ENCODE data around the gene C4orf54. TPM values are rescaled to one million over a fixed set of nuclear protein-coding genes. Genes with fewer than 3 reads are reported as not detected.

Gene C4orf54
- total RNA-seq, 4 donors from 2014 or later, result 30.6 to 68.3 (median 43.6) TPM

GRCh38 chr4:99612704-99613103 is 44.9 kb downstream of the C4orf54 start:
- no peaks in the 10 kb centered on the region for H3K36me3 ChIP-seq
- intact Hi-C loops (cut with DNase I; ENCODE audit: low total_unique reads), result loop anchor here (5.0 kb wide), 1 partner anchor 50 kb away; the partner anchor contains the start of gene TRMT10A
- ATAC-seq (no peak), DNase-seq (no peak)
- in situ Hi-C loops (cut with MboI; ENCODE audit: low sequenced_read_pairs in 4 of 4), result no loop called here
- no peaks in the 10 kb centered on the region for H3K9me3 ChIP-seq
- H3K4me1 ChIP-seq, result peaks cover 33 to 43% of the 10 kb centered on the region in 2 donors
- no peak for TF ChIP-seq CTCF (IDR thresholded peaks at IDR 0.05 in 4 of 5, conservative IDR thresholded peaks at IDR 0.05 in 1 of 5)
- TF ChIP-seq POLR2A (IDR thresholded peaks at IDR 0.05), result no peak
- peak overlapping the region in 1 of 4 donors; percentile 19 for H3K27ac ChIP-seq
- H3K27me3 ChIP-seq, result no peaks in the 10 kb centered on the region
- H3K4me3 ChIP-seq, result no peak overlapping the region

DNA sequence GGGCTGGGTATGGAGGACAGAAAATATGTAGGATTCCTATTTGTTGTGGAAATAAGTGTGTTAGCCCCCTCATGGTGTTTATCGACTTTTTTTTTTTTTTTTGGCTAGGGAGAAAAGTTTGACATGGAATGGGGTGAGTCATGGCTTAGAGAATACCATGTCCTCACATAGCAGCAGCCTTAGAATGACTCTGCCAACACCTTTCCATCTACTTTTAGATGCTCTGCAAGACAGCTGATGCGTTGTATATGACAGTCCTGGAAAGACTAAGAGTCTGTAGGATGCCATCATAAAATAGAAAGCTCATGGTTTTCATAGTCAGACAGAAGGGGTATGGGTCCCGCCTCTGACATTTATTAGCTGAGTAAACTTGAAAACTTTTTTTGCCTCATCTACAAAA is 45.3 kb downstream of the C4orf54 start:
- Histone ChIP-seq H3K9me3 (no peaks in the 10 kb centered on the region), H3K4me1 (peaks cover 33 to 43% of the 10 kb centered on the region in 2 donors), H3K27ac (peak overlapping the region in 3 of 4 donors; percentile 16 to 49 (median 19)), H3K27me3 (no peaks in the 10 kb centered on the region), H3K36me3 (no peaks in the 10 kb centered on the region), H3K4me3 (no peak overlapping the region)
- ATAC-seq (peak; percentile 94 to 97), DNase-seq (peak in 1 of 2 donors; percentile 26)
- no peak for TF ChIP-seq CTCF (IDR thresholded peaks at IDR 0.05 in 4 of 5, conservative IDR thresholded peaks at IDR 0.05 in 1 of 5)
- no peak for TF ChIP-seq POLR2A (IDR thresholded peaks at IDR 0.05)
- intact Hi-C loops (cut with DNase I; ENCODE audit: low total_unique reads), result loop anchor here (5.0 kb wide), 1 partner anchor 50 kb away; the partner anchor contains the start of gene TRMT10A
- in situ Hi-C loops (cut with MboI; ENCODE audit: low sequenced_read_pairs in 4 of 4), result no loop called here

GRCh38 chr4:99610605-99611175 is 46.9 kb downstream of the C4orf54 start:
- H3K4me3 ChIP-seq, result peak overlapping the region in 1 of 4 donors; percentile 3
- H3K36me3 ChIP-seq, result no peaks in the 10 kb centered on the region
- ATAC-seq, result no peak
- DNase-seq, result no peak
- in situ Hi-C loops (cut with MboI; ENCODE audit: low sequenced_read_pairs in 4 of 4), result no loop called here
- H3K27ac ChIP-seq, result no peak overlapping the region
- TF ChIP-seq POLR2A (IDR thresholded peaks at IDR 0.05) (no peak), CTCF (IDR thresholded peaks at IDR 0.05 in 4 of 5, conservative IDR thresholded peaks at IDR 0.05 in 1 of 5) (no peak)
- no peaks in the 10 kb centered on the region for H3K9me3 ChIP-seq
- intact Hi-C loops (cut with DNase I; ENCODE audit: low total_unique reads), result loop anchor here (5.0 kb wide), 1 partner anchor 48 kb away; the partner anchor contains the start of gene TRMT10A
- H3K4me1 ChIP-seq, result peaks cover 28 to 33% of the 10 kb centered on the region in 2 donors
- no peaks in the 10 kb centered on the region for H3K27me3 ChIP-seq

DNA sequence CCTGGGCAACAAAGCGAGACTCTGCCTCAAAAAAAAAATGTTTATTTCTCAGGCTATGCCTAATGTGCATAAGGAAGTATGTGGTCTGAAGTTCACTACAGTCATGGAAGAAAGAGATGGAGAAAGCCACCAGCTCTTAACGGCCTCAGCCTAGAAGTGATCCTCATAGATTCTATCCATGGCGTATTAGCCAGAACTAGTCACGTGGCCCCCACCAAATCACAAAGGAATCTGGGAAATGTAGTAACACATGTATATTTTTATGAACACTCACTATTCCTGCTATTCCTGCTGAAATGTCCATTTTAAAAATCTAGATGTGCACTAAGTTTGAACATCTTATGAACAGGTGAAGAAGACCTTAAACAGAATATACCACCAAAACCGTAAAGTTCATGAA is 49.2 kb downstream of the C4orf54 start:
- no peaks in the 10 kb centered on the region for H3K27me3 ChIP-seq
- no peaks in the 10 kb centered on the region for H3K36me3 ChIP-seq
- in situ Hi-C loops (cut with MboI; ENCODE audit: low sequenced_read_pairs in 4 of 4) (no loop called here), intact Hi-C loops (cut with DNase I; ENCODE audit: low total_unique reads) (no loop called here)
- DNase-seq (no peak), ATAC-seq (no peak)
- TF ChIP-seq CTCF (IDR thresholded peaks at IDR 0.05 in 4 of 5, conservative IDR thresholded peaks at IDR 0.05 in 1 of 5) (no peak), POLR2A (IDR thresholded peaks at IDR 0.05) (no peak)
- peaks cover 20% of the 10 kb centered on the region in 2 donors for H3K4me1 ChIP-seq
- H3K4me3 ChIP-seq, result no peak overlapping the region
- H3K27ac ChIP-seq, result no peak overlapping the region
- H3K9me3 ChIP-seq, result no peaks in the 10 kb centered on the region

Other genes with a start within 250 kb of the C4orf54 start
- gene ADH7, start 222.5 kb downstream of the C4orf54 start, total RNA-seq, result not detected
- gene C4orf17, start 146.8 kb downstream of the C4orf54 start, total RNA-seq, result not detected
- gene TRMT10A, start 93.8 kb downstream of the C4orf54 start, total RNA-seq, result 1 to 10 TPM; 2.6 to 7.3 (median 5.9) TPM
- gene MTTP, start 83.0 kb downstream of the C4orf54 start, total RNA-seq, result under 1 TPM in 3 of 4 donors, not detected in 1; 0.33 to 0.63 (median 0.59) TPM
- gene DAPP1, start 159.0 kb upstream of the C4orf54 start, total RNA-seq, result 1 to 10 TPM in 1 of 4 donors, under 1 TPM in 3; 0.15 to 1.3 (median 0.72) TPM
- gene LAMTOR3, start 236.6 kb upstream of the C4orf54 start, total RNA-seq, result 10 to 100 TPM; 20.8 to 31.1 (median 28.9) TPM